GM23338 (cell line): ENCODE data around the gene CDKN1A.

Experiments
- EZH2phosphoT487 ChIP-seq: fragments of 200-600 bp; sonication (generic); IDR thresholded peaks from one replicate; pipeline ENCODE4 v1.8.1; 2018; ENCODE audit warnings: antibody characterized with exemption; ENCODE audit not compliant: unreplicated experiment
- STAT1 ChIP-seq: IDR thresholded peaks from one replicate; pipeline ENCODE4 v1.6.1; 2016; ENCODE audit warnings: antibody characterized with exemption; ENCODE audit not compliant: unreplicated experiment

GRCh38 chr6:36735110-36736071 lies 56.9 kb downstream of the CDKN1A start:
- TF ChIP-seq EZH2phosphoT487: no peak
- no peak for TF ChIP-seq STAT1
